Testis (tissue), 2 donors: ENCODE data around the gene TECRL.

Experiments used
- CTCF ChIP-seq, 3 experiments: fragments of 450-650 bp in 2 of 3; fragments of 200-600 bp in 1 of 3; sonication (generic) in 1 of 3; IDR thresholded peaks; one replicate each; pipeline ENCODE4 v1.5.1; 2016 to 2019; ENCODE audit warnings: antibody characterized with exemption in 3 of 3, mild to moderate bottlenecking in 2 of 3, moderate library complexity in 1 of 3
- POLR2A ChIP-seq: fragments of 450-650 bp; IDR thresholded peaks from one replicate; pipeline ENCODE4 v1.6.1; 2017; ENCODE audit warnings: antibody characterized with exemption, mild to moderate bottlenecking, moderate library complexity

GRCh38 chr4:64340218-64341110 lies 68.8 kb downstream of the TECRL start:
- TF ChIP-seq CTCF (IDR thresholded peaks at IDR 0.05) (no peak), POLR2A (no peak)
